Prostate gland (tissue), 2 donors: ENCODE data around the gene CLN6. TPM values are rescaled to one million over a fixed set of nuclear protein-coding genes. Genes with fewer than 3 reads are reported as not detected.

Experiments
- DNase-seq: peaks from one replicate; pipeline ENCODE4 v3.0.0-alpha.2; 2019; ENCODE audit warnings: low spot score
- H3K27ac ChIP-seq, 2 donors: fragments of 200-600 bp; sonication (generic); 2 replicates each; pipeline ENCODE4 v1.5.1; 2017 to 2019
- H3K27me3 ChIP-seq: fragments of 200-600 bp; sonication (generic); replicated peaks from 2 replicates; pipeline ENCODE4 v1.5.1; 2019; ENCODE audit not compliant: insufficient read depth
- H3K36me3 ChIP-seq, 2 donors: fragments of 200-600 bp; sonication (generic); 1 replicate in 1 of 2; 2 replicates in 1 of 2; pipeline versions ENCODE4 v1.5.1 to v1.8.1; 2017 to 2019
- H3K4me1 ChIP-seq: fragments of 200-600 bp; sonication (generic); replicated peaks from 2 replicates; pipeline ENCODE4 v1.5.1; 2019
- H3K4me3 ChIP-seq, 2 donors: fragments of 200-600 bp; sonication (generic); 2 replicates each; pipeline ENCODE4 v1.5.1; 2017 to 2019
- H3K9me3 ChIP-seq: fragments of 200-600 bp; sonication (generic); 2 replicates; pipeline ENCODE4 v1.5.1; 2017
- CTCF ChIP-seq, 4 experiments: fragments of 200-600 bp in 2 of 4; fragments of 450-650 bp in 2 of 4; sonication (generic) in 2 of 4; IDR thresholded peaks; 1 replicate in 3 of 4; 2 replicates in 1 of 4; pipeline ENCODE4 v1.5.1; 2016 to 2019; ENCODE audit warnings: antibody characterized with exemption in 4 of 4, mild to moderate bottlenecking in 2 of 4, moderate library complexity in 2 of 4
- POLR2A ChIP-seq: fragments of 450-650 bp; IDR thresholded peaks from one replicate; pipeline ENCODE4 v1.6.1; 2016; ENCODE audit warnings: antibody characterized with exemption, mild to moderate bottlenecking
- POLR2AphosphoS5 ChIP-seq: sonication (generic); formaldehyde crosslinking; IDR thresholded peaks from one replicate; pipeline ENCODE4 v1.6.1; 2017; ENCODE audit warnings: antibody characterized with exemption
- WGBS: methylation state at CpG from one replicate; pipeline ENCODE4 v1.1.5; 2018; 5-methylcytosine and 5-hydroxymethylcytosine counted together
- intact Hi-C: fragments of 100-400 bp; cut with DNase I; formaldehyde crosslinking; loops from one replicate; pipeline ENCODE4 v1.14.2; 2022
- total RNA-seq, 2 donors: library from RNA; depleted of rRNA; stranded (reverse); fragments of >200 nt; gene quantifications; one replicate each; pipeline ENCODE4 v1.1.0, GENCODE V29; 2016

CLN6 gene
- total RNA-seq, 2 donors from 2014 or later: 22.7 to 41.8 TPM

GRCh38 chr15:68209272-68209671, 20.3 kb downstream of the CLN6 start:
- intact Hi-C loops: no loop called here
- Histone ChIP-seq H3K9me3 (no peaks in the 10 kb centered on the region), H3K4me3 (no peak overlapping the region), H3K36me3 (no peaks in the 10 kb centered on the region), H3K27ac (no peak overlapping the region), H3K4me1 (peaks cover 6% of the 10 kb centered on the region), H3K27me3 (no peaks in the 10 kb centered on the region)
- WGBS: 80% methylated on average over 7 of the region's 7 CpGs
- TF ChIP-seq POLR2A (no peak), CTCF (IDR thresholded peaks at IDR 0.05) (no peak), POLR2AphosphoS5 (no peak)
- no peak for DNase-seq

GRCh38 chr15:68208636-68209240, 20.8 kb downstream of the CLN6 start:
- no peak for DNase-seq
- no peaks in the 10 kb centered on the region for H3K27me3 ChIP-seq
- H3K36me3 ChIP-seq: no peaks in the 10 kb centered on the region
- intact Hi-C loops: no loop called here
- WGBS: 83% methylated on average over 13 of the region's 13 CpGs
- no peak overlapping the region for H3K4me3 ChIP-seq
- no peak overlapping the region for H3K27ac ChIP-seq
- H3K4me1 ChIP-seq: peaks cover 6% of the 10 kb centered on the region
- no peak for TF ChIP-seq CTCF (IDR thresholded peaks at IDR 0.05)
- TF ChIP-seq POLR2AphosphoS5: no peak
- no peak for TF ChIP-seq POLR2A
- no peaks in the 10 kb centered on the region for H3K9me3 ChIP-seq

DNA sequence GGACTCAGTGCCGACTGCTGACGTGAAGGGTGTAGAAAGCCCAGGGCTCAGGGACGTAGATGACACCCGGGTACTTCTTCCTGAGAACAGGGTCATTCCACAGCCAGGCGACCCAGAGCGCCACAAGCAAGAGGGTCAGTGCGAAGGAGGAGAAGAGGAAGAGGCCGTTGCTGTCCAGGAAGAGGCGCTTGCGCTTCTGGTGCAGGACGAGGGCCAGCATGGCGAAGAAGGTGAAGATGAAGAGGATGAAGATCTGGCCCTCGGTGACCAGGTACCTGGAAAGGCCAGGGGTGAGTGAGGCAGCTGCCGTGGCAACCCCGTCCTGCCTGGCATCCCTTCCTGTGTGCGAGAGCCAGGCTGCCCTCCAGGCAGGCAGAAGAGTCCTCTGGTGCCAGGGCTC, 21.4 kb downstream of the CLN6 start:
- intact Hi-C loops: no loop called here
- no peak overlapping the region for H3K27ac ChIP-seq
- H3K36me3 ChIP-seq: no peaks in the 10 kb centered on the region
- no peak for DNase-seq
- H3K4me1 ChIP-seq: peaks cover 6% of the 10 kb centered on the region
- no peak overlapping the region for H3K4me3 ChIP-seq
- no peaks in the 10 kb centered on the region for H3K9me3 ChIP-seq
- H3K27me3 ChIP-seq: no peaks in the 10 kb centered on the region
- TF ChIP-seq POLR2A (no peak), CTCF (IDR thresholded peaks at IDR 0.05) (no peak), POLR2AphosphoS5 (no peak)
- 81% methylated on average over 16 of the region's 16 CpGs for WGBS

DNA sequence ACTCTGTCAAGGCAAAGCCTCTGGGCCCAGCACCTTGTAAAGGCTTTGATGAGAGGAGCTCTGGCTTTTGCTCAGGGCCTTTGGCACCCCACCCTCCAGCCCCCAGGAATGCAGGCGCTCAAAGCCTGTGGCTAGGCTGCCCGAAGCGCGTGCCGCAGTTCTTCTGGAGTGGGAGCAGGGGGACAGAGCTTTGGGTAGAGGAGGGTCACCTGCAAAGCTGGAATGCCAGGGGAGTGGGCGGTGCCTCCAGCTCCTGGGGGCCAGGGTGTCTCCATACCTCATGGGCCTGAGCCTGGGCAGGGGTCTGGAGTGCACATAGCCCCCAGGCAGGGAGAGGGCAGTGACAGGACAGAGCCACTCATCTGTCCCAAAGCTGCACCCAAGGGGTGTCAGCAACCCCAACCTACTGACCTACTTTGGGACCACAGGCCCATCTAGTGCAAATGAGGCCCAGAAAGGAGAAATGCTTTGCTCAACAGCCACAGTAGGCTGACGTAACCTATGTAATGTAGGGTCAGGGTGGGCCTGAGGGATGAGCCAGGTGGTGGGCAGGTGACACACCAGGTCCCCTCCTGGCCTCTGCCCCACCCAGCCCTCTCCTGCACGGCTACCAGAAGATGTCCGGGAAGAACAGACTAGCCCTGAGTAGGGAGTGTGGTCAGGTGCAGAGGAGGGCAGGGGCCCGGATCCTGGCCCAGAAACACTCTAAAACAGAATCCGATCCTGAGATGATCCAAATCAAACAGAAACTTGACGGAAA, 22.2 kb downstream of the CLN6 start:
- intact Hi-C loops: no loop called here
- Histone ChIP-seq H3K36me3 (no peaks in the 10 kb centered on the region), H3K9me3 (no peaks in the 10 kb centered on the region), H3K4me1 (peaks cover 6% of the 10 kb centered on the region), H3K4me3 (no peak overlapping the region), H3K27ac (no peak overlapping the region), H3K27me3 (no peaks in the 10 kb centered on the region)
- TF ChIP-seq POLR2AphosphoS5: no peak
- no peak for TF ChIP-seq CTCF (IDR thresholded peaks at IDR 0.05)
- no peak for TF ChIP-seq POLR2A
- WGBS: 76% methylated on average over 12 of the region's 12 CpGs
- DNase-seq: no peak

DNA sequence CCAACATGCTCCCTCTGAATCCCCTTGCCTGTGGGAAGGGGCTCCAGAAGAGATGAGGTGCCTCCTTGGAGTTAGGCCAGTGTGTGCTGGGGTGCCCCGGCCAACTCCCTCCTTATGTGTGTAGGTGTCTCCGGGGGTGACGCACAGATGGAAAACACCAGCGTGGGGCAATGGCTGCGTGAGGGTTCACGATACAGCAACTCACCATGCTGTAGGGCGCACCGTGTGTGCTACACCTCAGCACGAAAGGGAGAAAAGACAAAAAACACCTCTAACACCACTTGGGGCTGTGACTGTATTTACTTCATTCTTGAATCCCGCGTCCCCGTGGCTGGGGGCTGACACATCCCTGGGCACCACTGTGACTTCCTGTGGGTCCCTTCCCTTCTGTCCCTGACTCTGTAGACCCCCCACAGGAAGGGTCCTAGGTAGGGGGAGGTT, 22.8 kb downstream of the CLN6 start:
- no peaks in the 10 kb centered on the region for H3K36me3 ChIP-seq
- peaks cover 6% of the 10 kb centered on the region for H3K4me1 ChIP-seq
- no peak for TF ChIP-seq CTCF (IDR thresholded peaks at IDR 0.05)
- TF ChIP-seq POLR2A: no peak
- TF ChIP-seq POLR2AphosphoS5: no peak
- no peaks in the 10 kb centered on the region for H3K27me3 ChIP-seq
- no peak overlapping the region for H3K4me3 ChIP-seq
- intact Hi-C loops: no loop called here
- H3K9me3 ChIP-seq: no peaks in the 10 kb centered on the region
- 88% methylated on average over 12 of the region's 12 CpGs for WGBS
- DNase-seq: no peak
- H3K27ac ChIP-seq: no peak overlapping the region
